ENCODE data around the gene SLC50A1.

SLC50A1 gene

DNA sequence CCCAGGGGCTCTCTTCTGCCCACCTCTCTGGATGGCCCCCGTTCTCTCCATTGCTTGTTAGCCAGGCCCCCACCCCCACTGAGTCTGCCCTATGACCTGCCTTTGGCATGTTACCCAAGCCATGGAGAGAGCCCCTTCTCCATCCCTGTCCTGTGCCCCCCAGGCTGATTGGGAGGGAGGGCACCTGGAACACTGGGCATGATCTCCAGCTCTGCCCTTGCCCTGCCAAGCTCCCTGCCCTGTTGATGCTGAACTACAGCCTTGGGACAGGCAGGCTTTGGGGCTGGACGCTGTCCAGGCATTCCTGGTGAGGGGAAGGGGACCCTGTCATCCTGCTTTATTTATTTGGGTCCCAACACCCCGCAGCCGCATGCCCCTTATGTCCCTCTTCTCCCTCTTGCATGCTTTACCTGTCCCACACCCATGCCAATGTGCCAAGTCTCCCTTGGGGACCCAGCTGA is 48.7 kb downstream of the SLC50A1 start:
- DNase-seq (ENCODE audit: low read depth in 2 of 2): no peak

DNA sequence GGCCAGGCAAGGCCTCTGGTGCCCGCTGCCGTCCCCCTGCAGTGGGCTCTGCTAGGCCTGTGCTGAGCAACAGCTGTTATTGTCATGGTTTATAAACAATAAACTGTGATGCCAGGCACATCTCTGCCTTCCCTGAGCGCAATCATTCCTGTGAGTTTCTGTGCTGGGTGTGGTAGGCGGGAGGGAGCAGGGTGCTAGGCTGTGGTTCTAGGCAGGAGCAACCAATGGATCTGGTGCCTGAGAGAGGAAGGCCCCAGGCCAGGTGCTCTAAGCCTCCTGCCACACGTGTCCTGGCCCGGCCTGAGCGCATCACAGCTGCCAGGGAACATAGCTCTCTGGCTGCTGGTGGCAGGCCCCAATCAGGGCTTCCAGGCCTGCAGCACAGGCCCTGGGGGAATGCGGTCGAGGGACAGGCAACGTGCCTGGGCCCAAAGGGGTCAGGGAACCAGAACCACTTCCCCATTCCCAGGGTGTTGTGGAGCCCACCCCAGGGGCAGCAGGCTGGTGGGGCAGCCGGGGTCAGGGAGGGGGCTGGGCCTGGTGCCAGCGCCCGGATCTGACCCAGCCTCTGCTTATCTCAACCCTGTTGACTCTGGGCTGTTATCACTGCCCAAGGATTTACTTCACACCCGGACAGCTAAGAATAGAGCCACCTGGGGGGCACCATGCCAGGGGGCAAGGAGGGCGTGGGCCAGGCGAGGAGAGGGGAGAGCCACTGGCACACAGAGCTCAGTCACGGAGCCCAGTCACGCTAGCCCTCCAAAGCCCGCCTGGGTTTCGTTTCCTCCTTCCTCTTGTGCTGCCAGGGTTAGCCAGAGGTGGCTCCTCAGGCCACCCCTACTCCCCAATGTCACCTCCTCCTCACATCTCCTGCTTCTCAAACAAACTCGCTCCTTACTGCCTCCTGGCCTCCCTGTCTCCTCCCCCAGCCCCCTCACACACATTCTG is 49.5 kb downstream of the SLC50A1 start:
- DNase-seq (ENCODE audit: low read depth in 2 of 2): no peak

DNA sequence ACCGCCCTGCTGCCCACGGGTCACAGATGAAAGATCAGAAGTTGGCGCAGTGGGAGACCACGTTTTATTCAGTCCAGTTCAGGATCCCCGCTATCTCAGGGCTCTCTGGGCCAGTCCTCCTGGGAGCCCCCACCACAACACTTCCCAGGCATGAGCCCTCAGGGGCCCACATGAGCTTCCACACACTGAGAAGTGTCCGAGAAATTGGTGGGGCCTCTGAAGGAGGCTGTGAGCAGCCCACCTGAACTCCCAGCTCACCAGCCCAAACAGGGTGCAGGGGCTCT is 50.1 kb downstream of the SLC50A1 start:
- no peak for DNase-seq (ENCODE audit: low read depth in 2 of 2)

DNA sequence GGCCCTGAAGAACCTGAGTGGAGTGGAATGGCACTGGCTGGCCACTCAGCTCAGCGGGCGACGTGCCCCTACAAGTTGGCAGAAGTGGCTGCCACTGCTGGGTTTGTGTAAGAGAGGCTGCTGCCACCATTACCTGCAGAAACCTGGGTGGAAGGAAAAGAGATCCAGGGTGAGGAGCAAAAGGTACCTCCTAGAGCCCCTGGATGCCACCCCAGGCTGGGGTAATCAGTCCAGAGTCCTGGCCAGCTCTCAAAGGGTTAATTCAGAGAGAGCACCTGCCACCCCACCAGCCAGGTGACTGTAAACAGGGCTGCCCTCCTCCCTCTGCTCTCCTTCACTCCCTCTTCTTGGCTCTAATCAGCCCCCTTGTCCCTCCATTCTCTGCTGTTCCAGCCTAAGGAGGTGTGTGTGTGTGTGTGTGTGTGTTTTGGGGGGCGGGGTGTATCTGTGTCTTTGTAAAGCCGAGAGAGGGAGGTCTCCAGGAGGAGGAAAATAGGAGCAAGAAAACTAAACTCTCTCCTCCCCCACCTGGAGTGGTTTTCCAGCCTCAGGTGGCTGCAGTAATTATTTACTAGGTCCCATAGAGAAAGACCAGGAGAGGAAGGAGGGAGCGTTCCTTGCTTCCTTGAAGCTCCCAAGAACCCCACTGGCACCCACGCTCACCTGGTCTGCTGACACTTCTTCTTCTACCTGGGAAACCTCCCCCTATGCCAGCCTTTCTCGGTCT is 50.6 kb downstream of the SLC50A1 start:
- DNase-seq (ENCODE audit: low read depth in 2 of 2): no peak

DNA sequence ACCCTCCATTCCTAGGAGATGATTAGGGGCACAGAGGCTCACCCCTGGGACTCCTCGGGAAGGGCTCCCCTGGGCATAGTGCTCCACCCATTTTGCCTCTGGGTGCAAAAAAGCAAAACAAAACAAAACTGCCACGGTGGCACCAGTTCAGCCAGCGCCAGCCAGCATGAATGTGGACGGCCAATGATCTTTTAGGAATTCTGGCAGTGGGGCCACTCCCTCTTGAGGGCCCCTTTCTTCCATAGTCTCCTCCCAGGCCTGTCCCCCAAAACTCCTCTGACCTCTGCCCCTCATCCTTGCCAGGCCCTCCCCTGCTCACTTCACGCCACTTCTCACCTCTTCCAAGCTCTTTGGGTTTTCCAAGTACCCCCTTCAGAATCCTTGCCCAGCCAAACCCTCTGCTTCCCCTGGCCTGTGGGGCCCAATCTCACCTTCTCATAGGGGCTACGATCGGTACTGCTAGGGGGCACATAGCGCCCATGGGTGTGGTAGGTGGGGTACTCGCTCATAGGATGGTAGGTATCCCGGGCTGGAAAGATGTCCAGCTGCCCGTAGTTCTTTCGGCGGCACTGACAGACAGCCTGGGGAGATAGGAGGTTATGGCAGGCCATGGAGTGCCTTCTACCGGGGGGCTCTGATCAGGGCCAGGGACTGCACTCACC is 51.3 kb downstream of the SLC50A1 start:
- DNase-seq (ENCODE audit: low read depth in 2 of 2): no peak

DNA sequence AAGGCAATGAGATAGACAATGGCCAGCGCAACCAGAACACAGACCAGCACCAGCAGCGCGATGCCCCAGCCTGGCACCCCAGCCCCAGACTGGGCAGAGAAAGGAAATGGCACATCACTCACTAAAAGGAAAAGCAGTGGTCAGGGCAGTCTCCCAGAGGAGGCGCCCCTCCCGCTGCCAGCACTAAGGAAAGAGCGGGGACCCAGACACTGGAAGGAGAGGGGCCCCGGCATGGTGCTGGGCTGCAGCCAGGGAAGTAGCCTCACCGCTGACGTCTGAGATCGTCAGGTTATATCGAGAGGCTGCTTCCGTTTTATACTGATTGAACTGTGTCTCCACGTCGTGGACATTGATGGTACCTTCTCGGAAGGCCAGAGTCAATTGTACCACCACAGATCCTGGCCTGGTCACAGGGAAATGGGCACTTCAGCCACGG is 51.8 kb downstream of the SLC50A1 start:
- no peak for DNase-seq (ENCODE audit: low read depth in 2 of 2)

DNA sequence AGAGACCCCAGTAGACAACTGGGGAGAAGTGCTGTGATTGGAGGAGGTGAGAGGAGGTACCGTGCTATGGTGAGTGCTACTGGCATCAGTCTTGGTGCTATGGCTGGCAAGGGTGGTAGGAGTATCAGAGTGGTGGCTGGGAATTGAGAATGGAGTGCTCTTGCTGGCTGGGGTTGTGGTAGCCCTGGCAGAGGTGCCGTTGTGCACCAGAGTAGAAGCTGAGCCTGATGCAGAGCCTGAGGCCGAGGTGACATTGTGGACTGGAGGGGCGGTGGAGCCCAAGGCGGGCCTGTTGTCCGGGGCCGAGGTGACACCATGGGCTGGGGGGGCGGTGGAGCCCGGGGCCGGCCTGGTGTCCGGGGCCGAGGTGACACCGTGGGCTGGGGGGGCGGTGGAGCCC is 52.6 kb downstream of the SLC50A1 start:
- no peak for DNase-seq (ENCODE audit: low read depth in 2 of 2)

Measured in fibroblast of skin of left biceps (primary cell).